ENCODE data around the gene CDK13. TPM values are rescaled to one million over a fixed set of nuclear protein-coding genes. Genes with fewer than 3 reads are reported as not detected.

The CDK13 gene
- total RNA-seq, 1 experiment from 2014 or later, result 39.2 TPM

DNA sequence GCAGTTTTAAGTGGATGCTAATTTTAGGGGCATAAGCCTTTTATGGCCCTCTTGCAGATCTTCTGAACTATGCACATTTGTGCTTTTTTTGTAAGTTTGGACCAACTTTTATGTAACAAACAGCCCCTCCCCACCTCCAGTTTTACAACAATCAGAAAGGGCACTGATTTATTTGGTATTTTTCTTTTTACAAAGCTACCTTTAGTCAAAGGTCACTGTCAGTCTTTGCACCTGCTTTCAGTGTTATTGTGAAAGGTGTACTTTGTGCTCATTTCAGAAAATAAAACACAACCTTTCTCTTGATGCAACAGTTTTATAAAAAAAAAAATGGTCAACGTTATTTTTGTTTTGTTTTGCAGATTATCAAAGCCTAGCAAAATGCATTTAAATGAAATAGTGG lies 145.2 kb downstream of the CDK13 start (continued):
- TF ChIP-seq, protein P1, sequence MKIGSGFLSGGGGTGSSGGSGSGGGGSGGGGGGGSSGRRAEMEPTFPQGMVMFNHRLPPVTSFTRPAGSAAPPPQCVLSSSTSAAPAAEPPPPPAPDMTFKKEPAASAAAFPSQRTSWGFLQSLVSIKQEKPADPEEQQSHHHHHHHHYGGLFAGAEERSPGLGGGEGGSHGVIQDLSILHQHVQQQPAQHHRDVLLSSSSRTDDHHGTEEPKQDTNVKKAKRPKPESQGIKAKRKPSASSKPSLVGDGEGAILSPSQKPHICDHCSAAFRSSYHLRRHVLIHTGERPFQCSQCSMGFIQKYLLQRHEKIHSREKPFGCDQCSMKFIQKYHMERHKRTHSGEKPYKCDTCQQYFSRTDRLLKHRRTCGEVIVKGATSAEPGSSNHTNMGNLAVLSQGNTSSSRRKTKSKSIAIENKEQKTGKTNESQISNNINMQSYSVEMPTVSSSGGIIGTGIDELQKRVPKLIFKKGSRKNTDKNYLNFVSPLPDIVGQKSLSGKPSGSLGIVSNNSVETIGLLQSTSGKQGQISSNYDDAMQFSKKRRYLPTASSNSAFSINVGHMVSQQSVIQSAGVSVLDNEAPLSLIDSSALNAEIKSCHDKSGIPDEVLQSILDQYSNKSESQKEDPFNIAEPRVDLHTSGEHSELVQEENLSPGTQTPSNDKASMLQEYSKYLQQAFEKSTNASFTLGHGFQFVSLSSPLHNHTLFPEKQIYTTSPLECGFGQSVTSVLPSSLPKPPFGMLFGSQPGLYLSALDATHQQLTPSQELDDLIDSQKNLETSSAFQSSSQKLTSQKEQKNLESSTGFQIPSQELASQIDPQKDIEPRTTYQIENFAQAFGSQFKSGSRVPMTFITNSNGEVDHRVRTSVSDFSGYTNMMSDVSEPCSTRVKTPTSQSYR (CRISPR knock-in tag; IDR thresholded peaks at IDR 0.05), result no peak
- TF ChIP-seq, protein P2, sequence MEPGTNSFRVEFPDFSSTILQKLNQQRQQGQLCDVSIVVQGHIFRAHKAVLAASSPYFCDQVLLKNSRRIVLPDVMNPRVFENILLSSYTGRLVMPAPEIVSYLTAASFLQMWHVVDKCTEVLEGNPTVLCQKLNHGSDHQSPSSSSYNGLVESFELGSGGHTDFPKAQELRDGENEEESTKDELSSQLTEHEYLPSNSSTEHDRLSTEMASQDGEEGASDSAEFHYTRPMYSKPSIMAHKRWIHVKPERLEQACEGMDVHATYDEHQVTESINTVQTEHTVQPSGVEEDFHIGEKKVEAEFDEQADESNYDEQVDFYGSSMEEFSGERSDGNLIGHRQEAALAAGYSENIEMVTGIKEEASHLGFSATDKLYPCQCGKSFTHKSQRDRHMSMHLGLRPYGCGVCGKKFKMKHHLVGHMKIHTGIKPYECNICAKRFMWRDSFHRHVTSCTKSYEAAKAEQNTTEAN (CRISPR knock-in tag; IDR thresholded peaks at IDR 0.05), result no peak
- no peak for TF ChIP-seq GABPB1 (CRISPR knock-in tag; IDR thresholded peaks at IDR 0.05)
- TF ChIP-seq CTCF (IDR thresholded peaks at IDR 0.05), result no peak

- ChIA-PET CTCF (no interaction called here), POLR2A (no interaction called here)
- H3K4me3 Mint-ChIP-seq, result no peak overlapping the region
- 0 out of 2 replicates have a peak overlapping the region, but pooled peaks have one; percentile 42 for H3K27ac Mint-ChIP-seq
- ATAC-seq (peak; percentile 73), DNase-seq (ENCODE audit: low spot score) (no peak)
- peaks cover 26% of the 10 kb centered on the region for H3K36me3 Mint-ChIP-seq
- TF ChIP-seq HMGA2 (CRISPR knock-in tag; IDR thresholded peaks at IDR 0.05), result no peak
- TF ChIP-seq ZNF263 (CRISPR knock-in tag; IDR thresholded peaks at IDR 0.05; ENCODE audit: low read depth), result no peak
- TF ChIP-seq ZNF425 (CRISPR knock-in tag; conservative IDR thresholded peaks at IDR 0.05), result no peak
- no peak for TF ChIP-seq TEAD4 (CRISPR knock-in tag; IDR thresholded peaks at IDR 0.05)
- TF ChIP-seq, protein P3, sequence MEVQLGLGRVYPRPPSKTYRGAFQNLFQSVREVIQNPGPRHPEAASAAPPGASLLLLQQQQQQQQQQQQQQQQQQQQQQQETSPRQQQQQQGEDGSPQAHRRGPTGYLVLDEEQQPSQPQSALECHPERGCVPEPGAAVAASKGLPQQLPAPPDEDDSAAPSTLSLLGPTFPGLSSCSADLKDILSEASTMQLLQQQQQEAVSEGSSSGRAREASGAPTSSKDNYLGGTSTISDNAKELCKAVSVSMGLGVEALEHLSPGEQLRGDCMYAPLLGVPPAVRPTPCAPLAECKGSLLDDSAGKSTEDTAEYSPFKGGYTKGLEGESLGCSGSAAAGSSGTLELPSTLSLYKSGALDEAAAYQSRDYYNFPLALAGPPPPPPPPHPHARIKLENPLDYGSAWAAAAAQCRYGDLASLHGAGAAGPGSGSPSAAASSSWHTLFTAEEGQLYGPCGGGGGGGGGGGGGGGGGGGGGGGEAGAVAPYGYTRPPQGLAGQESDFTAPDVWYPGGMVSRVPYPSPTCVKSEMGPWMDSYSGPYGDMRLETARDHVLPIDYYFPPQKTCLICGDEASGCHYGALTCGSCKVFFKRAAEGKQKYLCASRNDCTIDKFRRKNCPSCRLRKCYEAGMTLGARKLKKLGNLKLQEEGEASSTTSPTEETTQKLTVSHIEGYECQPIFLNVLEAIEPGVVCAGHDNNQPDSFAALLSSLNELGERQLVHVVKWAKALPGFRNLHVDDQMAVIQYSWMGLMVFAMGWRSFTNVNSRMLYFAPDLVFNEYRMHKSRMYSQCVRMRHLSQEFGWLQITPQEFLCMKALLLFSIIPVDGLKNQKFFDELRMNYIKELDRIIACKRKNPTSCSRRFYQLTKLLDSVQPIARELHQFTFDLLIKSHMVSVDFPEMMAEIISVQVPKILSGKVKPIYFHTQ (CRISPR knock-in tag; IDR thresholded peaks at IDR 0.05), result no peak
- no peak for TF ChIP-seq ZNF532 (CRISPR knock-in tag; IDR thresholded peaks at IDR 0.05; ENCODE audit: borderline replicate concordance)
- TF ChIP-seq GABPB1 (CRISPR knock-in tag; IDR thresholded peaks at IDR 0.05), result no peak
- no peak for TF ChIP-seq FOXJ3 (CRISPR knock-in tag; IDR thresholded peaks at IDR 0.05; ENCODE audit: borderline replicate concordance)
- no peak for TF ChIP-seq SOX15 (CRISPR knock-in tag; IDR thresholded peaks at IDR 0.05)
- no peak for TF ChIP-seq KAT7 (CRISPR knock-in tag; IDR thresholded peaks at IDR 0.05; ENCODE audit: borderline replicate concordance)
- TF ChIP-seq RORB (CRISPR knock-in tag; IDR thresholded peaks at IDR 0.05), result no peak
- TF ChIP-seq ZNF671 (CRISPR knock-in tag; IDR thresholded peaks at IDR 0.05), result no peak
- no peak for TF ChIP-seq EMX1 (CRISPR knock-in tag; IDR thresholded peaks at IDR 0.05)
- no peak for TF ChIP-seq RELA (CRISPR knock-in tag; IDR thresholded peaks at IDR 0.05; ENCODE audit: borderline replicate concordance)
- TF ChIP-seq ZSCAN18 (CRISPR knock-in tag; IDR thresholded peaks at IDR 0.05), result no peak
- no peaks in the 10 kb centered on the region for H3K27me3 Mint-ChIP-seq (ENCODE audit: low read depth)
- H3K4me1 Mint-ChIP-seq, result peaks cover 24% of the 10 kb centered on the region
- H3K9me3 Mint-ChIP-seq, result no peaks in the 10 kb centered on the region
These were observed 145.8 kb downstream of the CDK13 start for GRCh38 chr7:40095695-40096327.

Data from WTC11 (cell line).